ENCODE data around the gene CISD3. TPM values are rescaled to one million over a fixed set of nuclear protein-coding genes. Genes with fewer than 3 reads are reported as not detected.

CISD3 gene
- total and polyA plus RNA-seq, 2 of the 8 experiments (the other 6 are each of a cell fraction or from before 2014, with no cell fraction given) = 9.4 to 11.1 TPM

DNA sequence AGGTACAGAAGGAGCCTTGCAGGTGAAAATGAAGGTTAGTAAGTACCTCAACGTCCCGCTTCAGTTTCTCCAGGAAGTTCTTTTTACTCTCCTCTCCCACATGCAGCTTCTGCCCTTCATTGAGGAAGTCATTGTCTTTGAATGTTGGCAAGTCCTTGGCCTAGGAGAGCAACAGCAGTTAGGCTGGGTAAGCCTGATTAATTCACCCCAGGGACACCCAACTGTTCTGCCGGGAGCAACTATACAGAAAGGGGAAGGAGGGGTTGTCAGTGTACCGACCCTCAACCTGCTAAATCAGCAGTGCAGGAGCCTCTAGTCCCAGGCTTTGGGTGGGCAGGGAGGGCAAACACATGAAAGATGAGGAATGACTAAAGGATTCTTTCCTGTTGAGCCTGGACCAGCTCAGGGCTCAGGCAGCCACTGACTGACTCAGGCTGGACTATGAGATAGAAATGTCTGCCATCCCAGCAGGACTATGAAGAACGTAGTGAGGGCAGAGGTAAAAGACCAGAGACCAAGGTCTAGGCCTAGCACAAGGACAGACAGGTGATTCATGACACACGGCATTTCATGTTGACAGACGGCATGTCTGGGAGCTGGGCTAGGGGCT, 47.6 kb downstream of the CISD3 start:
- H3K79me1 ChIP-seq (ENCODE audit: low read depth, low read length) = no peaks in the 10 kb centered on the region; the same call in 1 of the 2 replicates
- no peak for FAIRE-seq
- POLR2A ChIA-PET (ENCODE audit: partially characterized antibody) = interaction anchor here (1.0 to 2.7 kb wide), 4 partner anchors 10 to 16 kb away, joined by 3 to 10 read pairs (median 4); no protein-coding TSS in a partner anchor
- no peak for TF ChIP-seq CBX8 (IDR thresholded peaks at IDR 0.05; ENCODE audit: borderline replicate concordance, low read depth, low read length)
- TF ChIP-seq CTCF (IDR thresholded peaks at IDR 0.05; ENCODE audit: control extremely low read depth in 1 of 3, insufficient read depth in 1 of 3, low read depth in 1 of 3, low read length in 3 of 3) = no peak
- no peak for TF ChIP-seq CTBP2 (IDR thresholded peaks at IDR 0.05; ENCODE audit: borderline replicate concordance, insufficient read depth, insufficient read length, low read length)
- TF ChIP-seq ATF2 (IDR thresholded peaks at IDR 0.05; ENCODE audit: low read length) = no peak
- no peak for TF ChIP-seq GTF2F1 (IDR thresholded peaks at IDR 0.05; ENCODE audit: borderline replicate concordance, low read depth, low read length)
- no peak for TF ChIP-seq GABPA (IDR thresholded peaks at IDR 0.05; ENCODE audit: borderline replicate concordance, insufficient read depth, low read length)
- TF ChIP-seq SP4 (IDR thresholded peaks at IDR 0.05; ENCODE audit: low read length) = no peak
- TF ChIP-seq YY1 (IDR thresholded peaks at IDR 0.05; ENCODE audit: low read depth, low read length) = no peak

More for the DNA sequence above, 47.6 kb downstream of the CISD3 start:
- CTCF ChIA-PET (ENCODE audit: partially characterized antibody) = interaction anchor here (0.8 to 1.9 kb wide), 3 partner anchors 11 to 16 kb away, joined by 3 to 6 read pairs (median 3); no protein-coding TSS in a partner anchor
- Histone ChIP-seq H3K36me3 (ENCODE audit: control insufficient read depth in 2 of 4, insufficient read depth in 4 of 4, low read length in 3 of 4) (peaks cover 21 to 83% (median 68%) of the 10 kb centered on the region in 4 experiments), H4K8ac (ENCODE audit: extremely low read depth, insufficient read depth, low read length) (no peak overlapping the region), H2AK5ac (ENCODE audit: low read depth, low read length) (no peak overlapping the region), H3K4ac (replicated peaks; ENCODE audit: insufficient read length, low read depth, low read length) (no peak overlapping the region), H3K14ac (ENCODE audit: insufficient read length) (no peak overlapping the region), H2BK12ac (ENCODE audit: low read depth, low read length) (no peak overlapping the region), H3K4me3 (ENCODE audit: extremely low read depth in 1 of 4, insufficient read depth in 2 of 4, low read depth in 3 of 4, low read length in 4 of 4) (no peak overlapping the region), H3K18ac (ENCODE audit: extremely low read depth, low read length) (no peak overlapping the region), H3K9ac (replicated peaks in 1 of 4; ENCODE audit: extremely low read depth in 1 of 4, low read depth in 3 of 4, low read length in 3 of 4) (no peak overlapping the region), H2BK15ac (ENCODE audit: low read length) (no peak overlapping the region), H4K20me1 (replicated peaks in 1 of 2; ENCODE audit: control insufficient read depth in 1 of 2, insufficient read depth in 2 of 2, low read length in 2 of 2) (peaks cover 0 to 5% of the 10 kb centered on the region in 2 experiments), H3K4me1 (replicated peaks in 1 of 4; ENCODE audit: control insufficient read depth in 3 of 4, insufficient read depth in 4 of 4, low read length in 3 of 4) (no peaks in the 10 kb centered on the region), H2BK20ac (ENCODE audit: low read length) (no peak overlapping the region), H3K9me3 (ENCODE audit: insufficient read depth in 2 of 2, low read depth in 1 of 2, low read length in 1 of 2) (no peaks in the 10 kb centered on the region), H2BK120ac (replicated peaks; ENCODE audit: low read depth, low read length) (no peak overlapping the region), H3K27me3 (replicated peaks in 1 of 4; ENCODE audit: control insufficient read depth in 3 of 4, extremely low read depth in 1 of 4, insufficient read depth in 3 of 4, low read length in 3 of 4) (no peaks in the 10 kb centered on the region), H4K5ac (ENCODE audit: insufficient read length, low read depth, low read length) (no peak overlapping the region), H4K91ac (replicated peaks; ENCODE audit: insufficient read length, low read length) (no peak overlapping the region), H3K56ac (replicated peaks; ENCODE audit: insufficient read length, low read depth, low read length) (no peak overlapping the region), H2AFZ (ENCODE audit: low read length) (no peak overlapping the region), H3K23me2 (ENCODE audit: low read depth, low read length) (no peaks in the 10 kb centered on the region), H2BK5ac (ENCODE audit: low read depth, low read length) (no peak overlapping the region), H3K27ac (ENCODE audit: low read depth, low read length) (no peak overlapping the region), H3K4me2 (ENCODE audit: insufficient read depth in 1 of 2, low read depth in 2 of 2, low read length in 2 of 2) (no peak overlapping the region), H3K23ac (ENCODE audit: insufficient read length) (no peak overlapping the region), H3K79me2 (ENCODE audit: control insufficient read depth in 1 of 2, insufficient read depth in 2 of 2, low read length in 2 of 2) (no peaks in the 10 kb centered on the region)
- 86% methylated on average over 7 of the region's 7 CpGs; no CpG with 5 or more reads in 1 of the 2 experiments for WGBS, 2 experiments (ENCODE audit: extremely low coverage in 1 of 2, insufficient coverage in 1 of 2, insufficient read length in 1 of 2, insufficient replicate concordance in 2 of 2, low coverage in 1 of 2, low lambda C conversion rate in 2 of 2, missing lambda C conversion rate in 1 of 2)
- DNase-seq (ENCODE audit: low read depth in 1 of 2, low spot score in 2 of 2) = no peak

Measured in H1 (cell line).